K562 (cell line): ENCODE results near the gene CLK4. TPM values are rescaled to one million over a fixed set of nuclear protein-coding genes. Genes with fewer than 3 reads are reported as not detected.

ENCODE experiments used
- ATAC-seq: fragments of 200-7000 bp; cut with Tn5 transposase; 3 replicates; pipeline ENCODE4 v1.9.1; 2020; ENCODE audit warnings: moderate library complexity
- BruUV-seq: library from RNA; stranded (reverse); fragments of 400-500 nt; replicated peaks from 2 replicates; lab custom pipeline; 2021; lab: Mats Ljungman, UMichigan
- CTCF ChIA-PET: fragments of 300-600 bp; formaldehyde crosslinking; extraction: SDS; loops from one replicate; lab custom pipeline; 2021; ENCODE audit warnings: low intra/inter-chr PET ratio; lab: Yijun Ruan, JAX
- POLR2A ChIA-PET: fragments of 300-600, 350-650 bp; sonication (Branson Sonifier 250); formaldehyde crosslinking; extraction: SDS; loops from one replicate; lab custom pipeline; 2021; ENCODE audit warnings: antibody characterized with exemption, inconsistent platforms; lab: Yijun Ruan, JAX
- DNase-seq, 4 experiments: peaks; one replicate each; pipeline versions ENCODE4 v3.0.0 to v3.0.0-alpha.2; 2011 to 2018; ENCODE audit warnings: low spot score in 3 of 4, mixed read lengths in 3 of 4; ENCODE audit errors: extremely low read depth in 1 of 4
- FAIRE-seq: peaks from 2 replicates; lab custom pipeline; 2011; peaks lifted over from hg19 to GRCh38; lab: Jason Lieb, UNC
- H2AFZ ChIP-seq: 2 replicates; pipeline ENCODE4 v1.6.0; 2011; ENCODE audit warnings: low read depth, low read length, control low read depth, inconsistent platforms
- H3K27ac ChIP-seq: fragments of 200-600 bp; 3 replicates; pipeline ENCODE4 v1.8.0; 2011; ENCODE audit warnings: low read depth, mild to moderate bottlenecking, control low read depth, inconsistent platforms, low read length, moderate library complexity, mixed read lengths; ENCODE audit errors: extremely low read depth
- H3K27me3 ChIP-seq, 2 experiments: fragments of 300-600 bp in 1 of 2; 2 replicates in 1 of 2; 3 replicates in 1 of 2; pipeline versions ENCODE4 v1.6.0 to v1.8.0; 2011; ENCODE audit warnings: inconsistent platforms in 2 of 2, low read length in 2 of 2, mild to moderate bottlenecking in 1 of 2, mixed read lengths in 1 of 2, moderate library complexity in 1 of 2; ENCODE audit not compliant: control insufficient read depth in 2 of 2, insufficient read depth in 2 of 2
- H3K36me3 ChIP-seq: fragments of 300-600 bp; 3 replicates; pipeline ENCODE4 v1.8.0; 2011; ENCODE audit warnings: mild to moderate bottlenecking, low read length, inconsistent platforms; ENCODE audit not compliant: control insufficient read depth, insufficient read depth
- H3K4me1 ChIP-seq, 2 experiments: fragments of 200-600 bp in 1 of 2; replicated peaks in 1 of 2; 2 replicates in 1 of 2; 3 replicates in 1 of 2; pipeline versions ENCODE4 v1.5.1 to v1.8.0; 2011; ENCODE audit warnings: inconsistent platforms in 2 of 2, low read length in 2 of 2, mild to moderate bottlenecking in 1 of 2, mixed read lengths in 1 of 2, moderate library complexity in 1 of 2; ENCODE audit not compliant: control insufficient read depth in 2 of 2, insufficient read depth in 2 of 2
- H3K4me2 ChIP-seq: 2 replicates; pipeline ENCODE4 v1.6.1; 2011; ENCODE audit warnings: low read length, control low read depth, inconsistent platforms, mixed read lengths; ENCODE audit not compliant: insufficient read depth
- H3K4me3 ChIP-seq: fragments of 200-600 bp; sonication (generic), shearing (Covaris generic); 2 replicates; pipeline ENCODE4 v1.5.1; 2016; ENCODE audit warnings: control low read depth, inconsistent platforms
- H3K79me2 ChIP-seq: fragments of 200-600 bp; 3 replicates; pipeline ENCODE4 v1.8.0; 2011; ENCODE audit warnings: low read length, inconsistent platforms; ENCODE audit not compliant: control insufficient read depth, insufficient read depth
- H3K9ac ChIP-seq, 2 experiments: 2 replicates each; pipeline versions ENCODE4 v1.6.0 to v1.6.1; 2011; ENCODE audit warnings: low read depth in 2 of 2, low read length in 2 of 2, control low read depth in 1 of 2, inconsistent platforms in 1 of 2, mild to moderate bottlenecking in 1 of 2, mixed read lengths in 1 of 2; ENCODE audit not compliant: insufficient read depth in 1 of 2
- H3K9me1 ChIP-seq: one replicate; pipeline ENCODE4 v1.6.0; 2011; ENCODE audit warnings: inconsistent platforms, mild to moderate bottlenecking, low read length, moderate library complexity; ENCODE audit not compliant: control insufficient read depth, insufficient read depth
- H3K9me3 ChIP-seq: replicated peaks from 2 replicates; pipeline ENCODE4 v1.5.1; 2011; ENCODE audit warnings: low read depth, low read length, inconsistent platforms; ENCODE audit not compliant: control insufficient read depth, insufficient read depth
- H4K20me1 ChIP-seq: replicated peaks from 2 replicates; pipeline ENCODE4 v1.6.1; 2011; ENCODE audit warnings: low read length, inconsistent platforms, mixed read lengths; ENCODE audit not compliant: control insufficient read depth, insufficient read depth
- E2F4 ChIP-seq: sonication (generic); formaldehyde crosslinking; IDR thresholded peaks from 2 replicates; pipeline ENCODE4 v1.8.0; 2022; ENCODE audit warnings: mild to moderate bottlenecking, low read depth, missing genetic modification reagents
- EZH2 ChIP-seq: IDR thresholded peaks from 2 replicates; pipeline ENCODE4 v1.6.1; 2012; ENCODE audit warnings: low read depth, mild to moderate bottlenecking, inconsistent platforms, low read length, borderline replicate concordance
- FOXJ3 ChIP-seq: sonication (generic); formaldehyde crosslinking; IDR thresholded peaks from 2 replicates; pipeline ENCODE4 v1.4.0; 2020; ENCODE audit warnings: mild to moderate bottlenecking, missing genetic modification reagents
- GTF2A2 ChIP-seq: IDR thresholded peaks from 2 replicates; pipeline ENCODE4 v1.6.1; 2016; ENCODE audit warnings: mild to moderate bottlenecking, missing genetic modification characterization, missing compliant biosample characterization
- NR2F6 ChIP-seq: fragments of 450-650 bp; formaldehyde crosslinking; IDR thresholded peaks from 2 replicates; pipeline ENCODE4 v1.4.0; 2020; ENCODE audit warnings: mild to moderate bottlenecking
- ZBTB34 ChIP-seq: fragments of 250-450 bp; sonication (Bioruptor Pico); IDR thresholded peaks from 2 replicates; pipeline ENCODE4 v1.8.0; 2021; ENCODE audit warnings: mild to moderate bottlenecking, moderate library complexity
- ZFP1 ChIP-seq: fragments of 450-650 bp; formaldehyde crosslinking; IDR thresholded peaks from 2 replicates; pipeline ENCODE4 v1.4.0; 2020; ENCODE audit warnings: mild to moderate bottlenecking, mixed read lengths
- ZNF232 ChIP-seq: sonication (generic); formaldehyde crosslinking; IDR thresholded peaks from 2 replicates; pipeline ENCODE4 v1.8.0; 2022; ENCODE audit warnings: mild to moderate bottlenecking, missing genetic modification reagents
- ZNF778 ChIP-seq: fragments of 450-650 bp; formaldehyde crosslinking; IDR thresholded peaks from 2 replicates; pipeline ENCODE4 v1.4.0; 2020; ENCODE audit warnings: mild to moderate bottlenecking, moderate library complexity
- WGBS: fragments of 100-300 bp; shearing (Covaris generic); methylation state at CpG from one replicate; pipeline ENCODE4 v1.1.6; 2016; ENCODE audit warnings: low coverage, mixed read lengths; ENCODE audit not compliant: insufficient coverage; ENCODE audit errors: missing lambda C conversion rate; 5-methylcytosine and 5-hydroxymethylcytosine counted together
- in situ Hi-C: fragments of 300-500 bp; cut with MboI; formaldehyde crosslinking; loops from 4 replicates; pipeline ENCODE4 v1.15.0; 2018; ENCODE audit warnings: inconsistent platforms, mixed read lengths
- intact Hi-C: fragments of 100-400 bp; cut with micrococcal nuclease; formaldehyde crosslinking; loops from 2 replicates; pipeline ENCODE4 v1.14.2; 2022
- polyA plus RNA-seq, 8 experiments: library from polyadenylated mRNA; depleted of rRNA in 4 of 8; stranded (reverse) in 5 of 8; unstranded in 3 of 8; fragments of >200 nt; fragmentation: Nextera tagmentation in 2 of 8; fragmentation: Illumina TruSeq in 1 of 8; extraction: Ambion mirVana in 2 of 8; extraction: Trizol in 1 of 8; gene quantifications; 2 replicates each; pipeline versions ENCODE4 v1.2.1 to v1.2.3, GENCODE V29; 2011 to 2014; ENCODE audit warnings: inconsistent platforms in 1 of 8, missing spikeins in 1 of 8
- total RNA-seq, 7 experiments: library from RNA; depleted of rRNA in 6 of 7; stranded (reverse); fragments of >200 nt in 6 of 7; fragmentation: Illumina TruSeq in 2 of 7; extraction: Trizol in 2 of 7; gene quantifications; 2 replicates each; pipeline versions ENCODE4 v1.2.1 to v1.2.3, GENCODE V29; 2011 to 2021; ENCODE audit warnings: low replicate concordance in 1 of 7

Gene CLK4
- total and polyA plus RNA-seq, 9 of the 15 experiments (the other 6 are each of a cell fraction or from before 2014, with no cell fraction given): 10.5 to 23.1 (median 13.9) TPM

- intact Hi-C loops: no loop called here
- no peak for DNase-seq
- ChIA-PET POLR2A (interaction anchor here (0.7 kb wide), 1 partner anchor 9 kb away, joined by 4 read pairs; no protein-coding TSS in a partner anchor), CTCF (no interaction called here)
- Histone ChIP-seq H3K9me3 (no peaks in the 10 kb centered on the region; the same call in 1 of the 2 replicates), H3K36me3 (no peaks in the 10 kb centered on the region), H3K9me1 (no peaks in the 10 kb centered on the region), H3K4me3 (no peak overlapping the region), H3K9ac (no peak overlapping the region), H4K20me1 (no peaks in the 10 kb centered on the region), H3K4me1 (peaks cover 9 to 14% of the 10 kb centered on the region in 2 experiments; a peak in 4 of 5 replicates), H3K27ac (no peak overlapping the region), H3K79me2 (no peaks in the 10 kb centered on the region), H3K27me3 (peaks cover 10 to 56% of the 10 kb centered on the region in 2 experiments), H3K4me2 (no peak overlapping the region), H2AFZ (no peak overlapping the region)
- in situ Hi-C loops: no loop called here
- ATAC-seq: no peak
- BruUV-seq: no TSS peak
- TF ChIP-seq ZNF778 (CRISPR knock-in tag): no peak
- no peak for TF ChIP-seq GTF2A2
- TF ChIP-seq NR2F6 (CRISPR knock-in tag): no peak
- TF ChIP-seq ZBTB34 (CRISPR knock-in tag): no peak
- TF ChIP-seq FOXJ3 (CRISPR knock-in tag): no peak
- TF ChIP-seq ZNF232 (CRISPR knock-in tag): no peak
- TF ChIP-seq ZFP1 (CRISPR knock-in tag): no peak
- TF ChIP-seq EZH2: no peak
- TF ChIP-seq E2F4: no peak
- 18% methylated on average over 6 of the region's 7 CpGs for WGBS
- FAIRE-seq: no peak
Observed at GRCh38 chr5:178560911-178561310, 65.9 kb downstream of the CLK4 start.
